ENCODE results near the gene TET3. TPM values are rescaled to one million over a fixed set of nuclear protein-coding genes. Genes with fewer than 3 reads are reported as not detected.

Gene TET3
- total RNA-seq, 1 donor from 2014 or later, result 12.3 TPM

DNA sequence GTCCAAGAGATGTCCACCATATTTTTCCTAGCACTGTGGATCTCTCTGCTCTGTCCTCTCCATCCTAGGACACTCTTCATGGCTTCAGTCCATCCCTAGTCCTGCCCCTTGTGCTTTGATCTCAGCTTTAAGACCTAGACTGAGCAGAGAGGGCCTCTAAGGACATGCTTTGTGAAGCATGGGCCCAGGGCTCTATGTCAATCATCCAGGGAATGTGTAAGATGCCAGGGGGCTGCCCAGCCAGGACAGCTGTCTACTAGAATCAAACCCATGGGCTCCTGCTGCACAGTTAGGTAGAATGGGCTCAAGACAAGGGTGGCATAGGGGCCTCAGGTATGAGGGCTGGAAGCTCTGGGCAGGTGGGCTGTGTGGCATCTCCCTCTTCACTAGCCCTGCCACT is 24.9 kb downstream of the TET3 start:
- intact Hi-C loops (cut with DNase I), result no loop called here
- no peak for DNase-seq (ENCODE audit: extremely low spot score in 2 of 2)
- TF ChIP-seq POLR2A (IDR thresholded peaks at IDR 0.05) (no peak), POLR2AphosphoS5 (IDR thresholded peaks at IDR 0.05; ENCODE audit: insufficient read depth in 1 of 2, low read depth in 1 of 2) (no peak)
- TF ChIP-seq, protein P1, sequence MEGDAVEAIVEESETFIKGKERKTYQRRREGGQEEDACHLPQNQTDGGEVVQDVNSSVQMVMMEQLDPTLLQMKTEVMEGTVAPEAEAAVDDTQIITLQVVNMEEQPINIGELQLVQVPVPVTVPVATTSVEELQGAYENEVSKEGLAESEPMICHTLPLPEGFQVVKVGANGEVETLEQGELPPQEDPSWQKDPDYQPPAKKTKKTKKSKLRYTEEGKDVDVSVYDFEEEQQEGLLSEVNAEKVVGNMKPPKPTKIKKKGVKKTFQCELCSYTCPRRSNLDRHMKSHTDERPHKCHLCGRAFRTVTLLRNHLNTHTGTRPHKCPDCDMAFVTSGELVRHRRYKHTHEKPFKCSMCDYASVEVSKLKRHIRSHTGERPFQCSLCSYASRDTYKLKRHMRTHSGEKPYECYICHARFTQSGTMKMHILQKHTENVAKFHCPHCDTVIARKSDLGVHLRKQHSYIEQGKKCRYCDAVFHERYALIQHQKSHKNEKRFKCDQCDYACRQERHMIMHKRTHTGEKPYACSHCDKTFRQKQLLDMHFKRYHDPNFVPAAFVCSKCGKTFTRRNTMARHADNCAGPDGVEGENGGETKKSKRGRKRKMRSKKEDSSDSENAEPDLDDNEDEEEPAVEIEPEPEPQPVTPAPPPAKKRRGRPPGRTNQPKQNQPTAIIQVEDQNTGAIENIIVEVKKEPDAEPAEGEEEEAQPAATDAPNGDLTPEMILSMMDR (IDR thresholded peaks at IDR 0.05), result no peak

DNA sequence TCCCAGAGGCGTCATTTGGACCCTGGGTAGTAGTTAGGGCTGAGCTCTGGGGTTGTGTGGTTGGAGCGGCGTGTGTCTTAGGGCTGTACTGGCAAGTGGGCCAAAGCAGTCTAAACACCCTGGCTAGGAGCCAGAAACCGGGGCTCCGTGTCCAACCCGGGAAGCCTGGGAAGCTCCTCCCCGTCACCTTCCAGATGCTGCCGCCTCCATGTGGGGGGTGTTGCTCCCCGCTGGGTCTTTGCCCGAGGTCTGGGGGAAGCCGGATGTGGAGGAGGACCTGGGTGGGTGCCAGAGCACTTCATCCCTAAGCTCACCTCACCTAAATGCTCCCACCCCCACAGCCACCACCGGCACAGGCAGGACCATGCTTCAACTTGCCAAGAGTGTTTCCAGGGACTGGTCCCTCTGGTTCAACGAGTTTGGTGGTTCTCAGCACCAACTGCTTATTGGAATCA is 25.4 kb downstream of the TET3 start:
- H3K9me3 ChIP-seq, result no peaks in the 10 kb centered on the region
- DNase-seq (ENCODE audit: extremely low spot score in 2 of 2), result no peak
- no peaks in the 10 kb centered on the region for H3K36me3 ChIP-seq
- TF ChIP-seq POLR2AphosphoS5 (IDR thresholded peaks at IDR 0.05; ENCODE audit: insufficient read depth in 1 of 2, low read depth in 1 of 2) (peak in 1 of 2 donors; percentile 43), POLR2A (IDR thresholded peaks at IDR 0.05) (no peak)
- TF ChIP-seq, protein P1 (IDR thresholded peaks at IDR 0.05), result no peak
- peaks cover 48% of the 10 kb centered on the region for H3K4me1 ChIP-seq
- H3K27ac ChIP-seq, result no peak overlapping the region
- intact Hi-C loops (cut with DNase I), result no loop called here
- H3K4me3 ChIP-seq, result no peak overlapping the region
- no peaks in the 10 kb centered on the region for H3K27me3 ChIP-seq

More for the DNA sequence above, 24.9 kb downstream of the TET3 start:
- Histone ChIP-seq H3K4me1 (peaks cover 53% of the 10 kb centered on the region), H3K4me3 (no peak overlapping the region), H3K9me3 (no peaks in the 10 kb centered on the region), H3K27me3 (no peaks in the 10 kb centered on the region), H3K36me3 (no peaks in the 10 kb centered on the region), H3K27ac (no peak overlapping the region)

DNA sequence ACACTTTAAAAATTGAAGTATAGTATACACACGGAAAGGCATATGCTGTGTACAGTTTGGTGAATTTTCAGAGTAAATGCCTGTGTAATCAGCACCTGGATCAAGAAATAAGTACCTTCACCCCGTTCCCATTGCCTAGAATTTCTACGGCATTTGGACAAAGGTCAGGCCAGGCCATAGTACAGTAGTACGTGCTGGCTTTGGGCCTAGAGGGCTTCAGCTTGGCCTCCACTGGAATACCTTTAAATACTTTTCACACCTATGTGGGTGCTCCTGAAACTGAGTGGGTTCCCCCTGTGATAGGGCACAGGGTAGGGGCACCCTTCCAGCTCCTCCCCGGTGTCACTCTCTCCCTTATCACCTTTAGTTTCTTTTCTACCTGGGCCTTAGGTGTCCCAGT is 26.5 kb downstream of the TET3 start:
- TF ChIP-seq, protein P1 (IDR thresholded peaks at IDR 0.05), result no peak
- no peak for TF ChIP-seq POLR2AphosphoS5 (IDR thresholded peaks at IDR 0.05; ENCODE audit: insufficient read depth in 1 of 2, low read depth in 1 of 2)
- TF ChIP-seq POLR2A (IDR thresholded peaks at IDR 0.05), result no peak
- Histone ChIP-seq H3K9me3 (no peaks in the 10 kb centered on the region), H3K27ac (no peak overlapping the region), H3K27me3 (no peaks in the 10 kb centered on the region), H3K36me3 (no peaks in the 10 kb centered on the region), H3K4me3 (no peak overlapping the region), H3K4me1 (peaks cover 43% of the 10 kb centered on the region)
- intact Hi-C loops (cut with DNase I), result no loop called here
- DNase-seq (ENCODE audit: extremely low spot score in 2 of 2), result no peak

DNA sequence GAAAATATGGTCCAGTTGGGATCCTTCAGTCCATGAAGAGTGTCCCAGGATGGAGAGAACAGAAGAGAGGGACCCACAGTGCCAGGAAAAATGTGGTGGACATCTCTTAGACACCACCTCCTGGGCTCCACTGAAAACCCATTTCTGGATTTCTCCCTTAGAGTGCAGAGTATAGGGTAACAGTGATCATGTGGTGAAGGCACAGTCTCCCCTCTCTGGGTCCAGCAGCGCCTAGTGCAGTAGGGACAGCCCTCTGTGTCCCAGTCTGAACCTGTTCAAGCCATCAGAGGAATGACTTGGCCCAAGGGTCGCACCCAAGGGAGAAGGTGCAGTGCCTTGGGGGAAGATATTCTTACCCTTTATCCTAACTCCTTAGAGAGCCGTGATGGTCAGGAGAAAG is 30.1 kb downstream of the TET3 start:
- H3K9me3 ChIP-seq, result no peaks in the 10 kb centered on the region
- H3K4me1 ChIP-seq, result peaks cover 10% of the 10 kb centered on the region
- H3K4me3 ChIP-seq, result no peak overlapping the region
- H3K36me3 ChIP-seq, result no peaks in the 10 kb centered on the region
- TF ChIP-seq, protein P1 (IDR thresholded peaks at IDR 0.05), result no peak
- TF ChIP-seq POLR2AphosphoS5 (IDR thresholded peaks at IDR 0.05; ENCODE audit: insufficient read depth in 1 of 2, low read depth in 1 of 2), result no peak
- no peak for TF ChIP-seq POLR2A (IDR thresholded peaks at IDR 0.05)
- DNase-seq (ENCODE audit: extremely low spot score in 2 of 2), result no peak
- intact Hi-C loops (cut with DNase I), result no loop called here
- H3K27ac ChIP-seq, result no peak overlapping the region
- no peaks in the 10 kb centered on the region for H3K27me3 ChIP-seq

DNA sequence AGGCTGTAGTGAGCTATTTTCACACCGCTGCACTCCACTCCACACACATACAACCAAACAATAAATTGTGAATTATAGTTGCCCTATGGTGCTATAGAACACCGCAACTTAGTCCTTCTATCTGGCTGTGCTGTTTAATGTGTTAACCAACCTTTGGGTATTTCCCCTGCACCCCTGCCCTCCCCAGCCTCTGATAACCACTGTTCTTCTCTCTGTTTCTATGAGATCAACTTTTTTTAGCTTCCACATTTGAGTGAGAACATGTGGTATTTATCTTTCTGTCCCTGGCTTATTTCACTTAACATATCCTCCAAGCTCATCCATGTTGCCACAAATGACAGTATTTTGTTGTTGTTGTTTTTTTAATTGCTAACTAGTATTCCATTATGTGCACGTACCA is 32.5 kb downstream of the TET3 start:
- intact Hi-C loops (cut with DNase I), result no loop called here
- Histone ChIP-seq H3K36me3 (no peaks in the 10 kb centered on the region), H3K4me3 (no peak overlapping the region), H3K4me1 (no peaks in the 10 kb centered on the region), H3K27ac (no peak overlapping the region), H3K27me3 (no peaks in the 10 kb centered on the region), H3K9me3 (no peaks in the 10 kb centered on the region)
- DNase-seq (ENCODE audit: extremely low spot score in 2 of 2), result no peak
- TF ChIP-seq POLR2AphosphoS5 (IDR thresholded peaks at IDR 0.05; ENCODE audit: insufficient read depth in 1 of 2, low read depth in 1 of 2) (no peak), POLR2A (IDR thresholded peaks at IDR 0.05) (no peak)
- TF ChIP-seq, protein P1 (IDR thresholded peaks at IDR 0.05), result no peak

All from vagina (tissue), 2 donors.